Kidney (tissue), 22 donors: ENCODE data around the gene HIC1. TPM values are rescaled to one million over a fixed set of nuclear protein-coding genes. Genes with fewer than 3 reads are reported as not detected.

Experiments used
- DNase-seq, 5 donors: peaks; one replicate each; pipeline ENCODE4 v3.0.0-alpha.2; 2013 to 2020
- FAIRE-seq: peaks from 2 replicates; lab custom pipeline; 2012; peaks lifted over from hg19 to GRCh38; lab: Jason Lieb, UNC
- H3K27ac ChIP-seq, 2 donors: one replicate each; pipeline ENCODE4 v1.7.0; 2013; ENCODE audit warnings: low read depth in 2 of 2, low read length in 2 of 2, inconsistent platforms in 1 of 2
- H3K27me3 ChIP-seq: one replicate; pipeline ENCODE4 v1.7.1; 2013; ENCODE audit warnings: low read length, inconsistent platforms; ENCODE audit not compliant: control insufficient read depth, insufficient read depth
- H3K36me3 ChIP-seq, 3 donors: one replicate each; pipeline versions ENCODE4 v1.7.0 to v1.7.1; 2013; ENCODE audit warnings: low read length in 3 of 3, control low read depth in 1 of 3, inconsistent platforms in 1 of 3; ENCODE audit not compliant: insufficient read depth in 3 of 3, control insufficient read depth in 2 of 3
- H3K4me1 ChIP-seq, 3 donors: one replicate each; pipeline versions ENCODE4 v1.7.0 to v1.7.1; 2013; ENCODE audit warnings: low read length in 3 of 3, inconsistent platforms in 1 of 3, low read depth in 1 of 3; ENCODE audit not compliant: control insufficient read depth in 2 of 3, insufficient read depth in 2 of 3
- H3K4me3 ChIP-seq, 3 donors: one replicate each; pipeline versions ENCODE4 v1.7.0 to v1.8.1; 2013; ENCODE audit warnings: low read length in 3 of 3, control low read depth in 1 of 3, inconsistent platforms in 1 of 3
- H3K9ac ChIP-seq, 3 donors: one replicate each; pipeline versions ENCODE4 v1.7.0 to v1.7.1; 2013; ENCODE audit warnings: low read length in 3 of 3, control low read depth in 1 of 3, inconsistent platforms in 1 of 3
- H3K9me3 ChIP-seq, 3 donors: one replicate each; pipeline versions ENCODE4 v1.7.0 to v1.7.1; 2013; ENCODE audit warnings: low read length in 3 of 3, control low read depth in 1 of 3, inconsistent platforms in 1 of 3; ENCODE audit not compliant: control insufficient read depth in 2 of 3, insufficient read depth in 1 of 3
- intact Hi-C: fragments of 100-400 bp; cut with DNase I; formaldehyde crosslinking; loops from one replicate; pipeline ENCODE4 v1.11.1; 2022
- long read RNA-seq, 10 donors: library from polyadenylated mRNA in 1 of 10; unstranded in 1 of 10; transcript quantifications; one replicate each; pipeline ENCODE4 v2.0.0 and lab custom pipeline, GENCODE V29; 2021 to 2026
- polyA plus RNA-seq: library from polyadenylated mRNA; stranded (reverse); fragments of 350-450 nt; fragmentation: Illumina TruSeq; extraction: RNeasy Lipid Tissue Mini Kit (QIAGEN cat#74804); gene quantifications from one replicate; pipeline ENCODE4 v1.2.3, GENCODE V29; 2014; ENCODE audit warnings: low read depth, low replicate concordance; ENCODE audit not compliant: insufficient read depth
- total RNA-seq: library from RNA; stranded (reverse); fragmentation: NEBNext Ultra II Directional; extraction: Animal tissue kit (Norgen Biotek cat#: 25700); gene quantifications from one replicate; pipeline ENCODE4 v1.2.1, GENCODE V29; 2021
- TF ChIP-seq, protein P1 (sequence below): IDR thresholded peaks from 3 replicates; pipeline ENCODE4 v1.5.1; 2012; ENCODE audit warnings: mild to moderate bottlenecking, moderate library complexity, borderline replicate concordance; ENCODE audit not compliant: insufficient read depth; ENCODE audit errors: extremely low read depth
- donor health status: control.
- donor health status: control.
- donor health status: control.
- donor health status: control.
- donor health status: control.
- donor health status: DM: yes; HTN: yes; CAD: no.
- donor health status: Normal renal cell carcinoma (clear cell type).

The HIC1 gene, protein sequence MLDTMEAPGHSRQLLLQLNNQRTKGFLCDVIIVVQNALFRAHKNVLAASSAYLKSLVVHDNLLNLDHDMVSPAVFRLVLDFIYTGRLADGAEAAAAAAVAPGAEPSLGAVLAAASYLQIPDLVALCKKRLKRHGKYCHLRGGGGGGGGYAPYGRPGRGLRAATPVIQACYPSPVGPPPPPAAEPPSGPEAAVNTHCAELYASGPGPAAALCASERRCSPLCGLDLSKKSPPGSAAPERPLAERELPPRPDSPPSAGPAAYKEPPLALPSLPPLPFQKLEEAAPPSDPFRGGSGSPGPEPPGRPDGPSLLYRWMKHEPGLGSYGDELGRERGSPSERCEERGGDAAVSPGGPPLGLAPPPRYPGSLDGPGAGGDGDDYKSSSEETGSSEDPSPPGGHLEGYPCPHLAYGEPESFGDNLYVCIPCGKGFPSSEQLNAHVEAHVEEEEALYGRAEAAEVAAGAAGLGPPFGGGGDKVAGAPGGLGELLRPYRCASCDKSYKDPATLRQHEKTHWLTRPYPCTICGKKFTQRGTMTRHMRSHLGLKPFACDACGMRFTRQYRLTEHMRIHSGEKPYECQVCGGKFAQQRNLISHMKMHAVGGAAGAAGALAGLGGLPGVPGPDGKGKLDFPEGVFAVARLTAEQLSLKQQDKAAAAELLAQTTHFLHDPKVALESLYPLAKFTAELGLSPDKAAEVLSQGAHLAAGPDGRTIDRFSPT
- total RNA-seq (13.0 TPM), polyA plus RNA-seq (2.7 TPM)
- long read RNA-seq, donor 1, transcript HIC1-205 (2 exons, 1,134 nt) = major isoform, 12 of 14 reads
- long read RNA-seq, donor 1, partial matches to known transcripts = 0 of 14 reads
- long read RNA-seq, donor 1, other reads (novel, unspliced or antisense) = 0 of 14 reads
- long read RNA-seq, donor 2, transcript HIC1-205 (2 exons, 1,134 nt) = major isoform, 10 of 11 reads
- long read RNA-seq, donor 2, partial matches to known transcripts = 0 of 11 reads
- long read RNA-seq, donor 2, other reads (novel, unspliced or antisense) = 0 of 11 reads
- long read RNA-seq, donor 3, transcript HIC1-205 (2 exons, 1,134 nt) = major isoform, 10 of 13 reads
- long read RNA-seq, donor 3, partial matches to known transcripts = 0 of 13 reads
- long read RNA-seq, donor 3, other reads (novel, unspliced or antisense) = 0 of 13 reads
- long read RNA-seq, donor 4, transcript HIC1-205 (2 exons, 1,134 nt) = major isoform, 15 of 16 reads
- long read RNA-seq, donor 4, partial matches to known transcripts = 0 of 16 reads
- long read RNA-seq, donor 4, other reads (novel, unspliced or antisense) = 0 of 16 reads
- long read RNA-seq, donor 5 = 0 reads
- long read RNA-seq, donor 6, transcript HIC1-205 (2 exons, 1,134 nt) = major isoform, 17 of 24 reads
- long read RNA-seq, donor 6, transcript HIC1-206 (1 exons, 725 nt) = minor isoform, 7 of 24 reads
- long read RNA-seq, donor 6, partial matches to known transcripts = 0 of 24 reads
- long read RNA-seq, donor 6, other reads (novel, unspliced or antisense) = 0 of 24 reads
- long read RNA-seq, donor 7, partial matches to known transcripts = 0 of 14 reads
- long read RNA-seq, donor 7, other reads (novel, unspliced or antisense) = 10 of 14 reads
- long read RNA-seq, donor 8, transcript HIC1-205 (2 exons, 1,134 nt) = major isoform, 15 of 16 reads
- long read RNA-seq, donor 8, partial matches to known transcripts = 0 of 16 reads
- long read RNA-seq, donor 8, other reads (novel, unspliced or antisense) = 0 of 16 reads
- long read RNA-seq, donor 9, transcript HIC1-205 (2 exons, 1,134 nt) = major isoform, 8 of 21 reads
- long read RNA-seq, donor 9, partial matches to known transcripts = 11 of 21 reads
- long read RNA-seq, donor 9, other reads (novel, unspliced or antisense) = 0 of 21 reads
- long read RNA-seq, donor 10, transcript HIC1-205 (2 exons, 1,134 nt) = major isoform, 11 of 14 reads
- long read RNA-seq, donor 10, partial matches to known transcripts = 0 of 14 reads
- long read RNA-seq, donor 10, other reads (novel, unspliced or antisense) = 0 of 14 reads

DNA sequence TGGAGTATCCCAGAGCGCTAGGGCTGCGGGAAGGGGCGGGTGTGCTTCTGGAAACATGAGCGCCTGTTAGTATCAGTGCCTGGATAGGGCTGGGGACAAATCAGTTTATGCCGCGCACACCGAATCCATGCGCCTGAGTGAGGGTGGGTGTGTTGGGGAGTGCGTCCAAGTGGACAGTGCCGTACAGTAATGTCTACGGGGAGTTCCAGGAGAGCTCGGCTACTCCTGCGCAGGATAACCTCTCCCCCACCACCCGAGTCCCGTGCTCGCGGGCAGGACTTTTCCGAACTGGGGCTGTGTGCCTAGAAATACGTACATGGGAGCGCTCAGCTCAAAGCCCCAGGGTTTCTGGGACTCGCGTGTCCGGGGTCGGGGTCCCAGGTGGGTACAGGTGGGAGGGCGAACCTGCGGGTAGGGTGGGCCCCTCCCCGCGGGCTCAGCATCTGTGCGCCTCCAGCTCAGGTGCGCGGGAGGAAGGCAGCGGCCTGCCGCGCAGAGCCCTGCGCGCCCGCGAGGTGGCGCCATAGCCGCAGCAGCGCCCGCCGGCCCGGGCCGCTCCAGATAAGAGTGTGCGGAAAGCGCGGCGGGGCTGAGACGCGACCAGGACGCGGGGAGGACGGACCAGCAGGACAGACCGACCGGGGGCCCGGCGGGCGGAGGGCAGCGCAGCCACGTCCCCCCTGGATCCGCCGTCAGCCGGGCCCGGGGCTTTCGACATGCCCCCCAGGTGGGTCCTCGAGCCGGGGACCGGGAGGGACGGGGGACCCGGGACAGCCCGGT is at the start of gene HIC1:
HIC1 (plus strand) TSS at position 592 of the 780 bp plus-strand sequence. CDS start 1,588 bp downstream, outside the sequence.
- TF ChIP-seq, protein P1, sequence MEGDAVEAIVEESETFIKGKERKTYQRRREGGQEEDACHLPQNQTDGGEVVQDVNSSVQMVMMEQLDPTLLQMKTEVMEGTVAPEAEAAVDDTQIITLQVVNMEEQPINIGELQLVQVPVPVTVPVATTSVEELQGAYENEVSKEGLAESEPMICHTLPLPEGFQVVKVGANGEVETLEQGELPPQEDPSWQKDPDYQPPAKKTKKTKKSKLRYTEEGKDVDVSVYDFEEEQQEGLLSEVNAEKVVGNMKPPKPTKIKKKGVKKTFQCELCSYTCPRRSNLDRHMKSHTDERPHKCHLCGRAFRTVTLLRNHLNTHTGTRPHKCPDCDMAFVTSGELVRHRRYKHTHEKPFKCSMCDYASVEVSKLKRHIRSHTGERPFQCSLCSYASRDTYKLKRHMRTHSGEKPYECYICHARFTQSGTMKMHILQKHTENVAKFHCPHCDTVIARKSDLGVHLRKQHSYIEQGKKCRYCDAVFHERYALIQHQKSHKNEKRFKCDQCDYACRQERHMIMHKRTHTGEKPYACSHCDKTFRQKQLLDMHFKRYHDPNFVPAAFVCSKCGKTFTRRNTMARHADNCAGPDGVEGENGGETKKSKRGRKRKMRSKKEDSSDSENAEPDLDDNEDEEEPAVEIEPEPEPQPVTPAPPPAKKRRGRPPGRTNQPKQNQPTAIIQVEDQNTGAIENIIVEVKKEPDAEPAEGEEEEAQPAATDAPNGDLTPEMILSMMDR = peak; percentile 90
- intact Hi-C loops = loop anchor here (5.0 kb wide), 1 partner anchor 188 kb away; no protein-coding TSS in a partner anchor
- H3K4me3 ChIP-seq = peak within 1 kb of the TSS in 2 of 3 donors; percentile 34 to 41
- peak within 1 kb of the TSS in 1 of 3 donors; percentile 34 for H3K9ac ChIP-seq
- peaks cover 0 to 13% (median 0%) of the 10 kb centered on the region in 3 donors for H3K4me1 ChIP-seq
- no peaks in the 10 kb centered on the region for H3K36me3 ChIP-seq
- FAIRE-seq (no peak), DNase-seq (peak; percentile 76 to 94 (median 86))
- no peaks in the 10 kb centered on the region for H3K9me3 ChIP-seq
- peak within 1 kb of the TSS; percentile 83 to 85 for H3K27ac ChIP-seq
- H3K27me3 ChIP-seq = peaks cover 8% of the 10 kb centered on the region

DNA sequence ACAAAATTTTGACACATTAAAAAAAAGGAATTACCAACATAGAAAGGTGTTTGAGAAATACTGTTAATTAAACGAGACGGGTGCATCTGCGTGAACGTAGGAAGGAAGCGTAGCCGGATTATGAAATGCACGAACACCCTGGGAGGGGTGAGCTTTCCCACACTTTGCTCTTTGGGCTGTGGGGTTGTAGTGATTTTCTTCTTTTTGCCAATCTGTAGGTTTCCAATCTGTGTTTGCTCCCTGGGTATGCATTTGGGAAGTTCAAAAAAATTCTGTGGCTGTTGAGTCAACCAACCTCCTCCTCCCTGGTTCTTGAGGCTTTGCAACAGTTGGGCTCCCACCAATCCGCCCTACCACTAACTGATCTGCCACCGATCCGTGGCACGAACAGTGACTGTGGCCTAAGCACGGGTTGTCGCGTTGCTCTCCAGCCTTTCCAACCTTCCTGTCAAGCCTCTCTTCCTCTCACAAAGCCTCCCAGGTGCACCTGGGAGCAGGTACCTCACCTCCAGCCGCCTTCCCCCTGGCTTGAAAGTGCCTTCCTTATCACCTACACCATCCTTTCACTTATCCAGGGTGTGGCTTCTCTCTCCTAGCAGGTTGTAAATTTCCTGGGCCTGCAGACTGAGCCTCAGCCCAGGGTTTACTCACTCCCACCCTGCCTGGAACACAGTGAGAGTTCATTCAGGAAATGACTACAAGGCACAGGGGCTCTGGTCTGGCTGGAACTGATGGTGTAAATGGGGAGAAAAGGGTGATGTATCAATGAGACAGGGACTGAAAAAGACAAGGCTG is 46.4 kb upstream of the HIC1 start:
- H3K9me3 ChIP-seq = no peaks in the 10 kb centered on the region
- H3K36me3 ChIP-seq = no peaks in the 10 kb centered on the region
- intact Hi-C loops = no loop called here
- H3K9ac ChIP-seq = no peak overlapping the region
- DNase-seq = no peak
- no peak for FAIRE-seq
- no peak overlapping the region for H3K27ac ChIP-seq
- no peak overlapping the region for H3K4me3 ChIP-seq
- no peaks in the 10 kb centered on the region for H3K27me3 ChIP-seq
- TF ChIP-seq, protein P1 = no peak
- H3K4me1 ChIP-seq = peaks cover 0 to 13% (median 0%) of the 10 kb centered on the region in 3 donors
